SHP77 treated with DMSO at 0.1 percent for 48 hours (cell line): ENCODE results near the gene ANKS1A.
A peak's percentile ranks its signal among the peaks of the same experiment; 100 is the strongest.
"Not testable (repeated sequence)": the region's sequence is repeated elsewhere in the genome, so short reads cannot be mapped to it uniquely, and the experiment has no call there.

Experiments used
- DNase-seq: peaks from one replicate; lab custom pipeline; 2025; lab: John Stamatoyannopoulos, UW

Gene ANKS1A

DNA sequence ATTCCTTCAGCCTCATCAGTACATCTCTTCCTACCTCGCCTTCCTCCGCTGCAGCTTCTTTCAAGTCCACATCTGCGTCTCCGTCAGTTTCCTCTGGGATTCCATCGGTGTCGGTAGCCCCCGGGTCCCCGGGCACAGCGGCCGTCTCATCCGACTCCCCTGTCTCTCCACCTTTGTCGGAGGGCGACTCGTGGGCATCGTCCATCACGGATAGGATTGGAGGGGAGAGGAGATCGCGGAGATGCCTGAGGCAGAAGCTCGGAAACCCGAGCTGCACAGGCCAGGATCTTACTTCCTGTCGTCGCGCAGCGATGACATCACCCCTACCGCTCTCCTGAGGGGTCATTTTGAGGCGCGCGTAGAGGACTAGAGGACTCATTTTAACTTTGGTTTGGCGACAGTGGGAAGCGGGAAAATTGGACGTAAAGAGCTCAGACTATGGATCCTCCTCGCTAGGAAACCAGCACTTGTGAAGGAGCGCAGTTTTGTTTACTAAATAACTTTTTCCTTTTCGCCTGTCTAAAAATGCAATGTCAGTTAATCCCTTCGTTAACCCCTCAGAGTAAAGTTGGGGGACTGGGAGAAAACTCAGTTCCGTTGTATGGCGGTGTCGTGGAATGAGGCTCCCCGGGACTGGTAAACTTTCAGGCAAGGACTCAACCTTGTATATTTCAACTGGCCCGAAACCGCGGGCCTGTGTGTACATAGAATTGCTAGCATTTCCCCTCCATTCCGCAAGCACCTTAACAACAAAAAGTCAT lies 1.1 kb upstream of the ANKS1A start, which contains the start of gene TAF11:
Gene TAF11 (minus strand): TSS at position 290 of the 761 bp plus-strand sequence. CDS start 85 bp downstream, at position 205.
- peak; percentile 83 for DNase-seq

DNA sequence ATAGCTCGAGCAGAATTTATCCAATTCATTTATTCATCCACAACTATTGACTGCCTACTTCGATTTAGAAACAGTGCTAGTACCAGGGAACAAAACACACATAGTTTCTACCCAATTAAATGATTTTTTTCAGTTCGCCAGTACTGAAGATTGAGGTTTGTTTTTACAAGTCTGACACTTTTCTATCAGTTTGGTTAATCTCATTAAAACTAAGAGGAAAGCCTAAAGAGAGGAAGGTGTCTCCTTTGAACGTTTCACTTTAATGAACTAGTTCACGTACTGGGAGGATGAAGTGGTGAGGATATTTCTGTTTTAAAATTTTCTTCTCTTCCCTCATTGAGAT lies 570 bp upstream of the ANKS1A start:
- DNase-seq = no peak

DNA sequence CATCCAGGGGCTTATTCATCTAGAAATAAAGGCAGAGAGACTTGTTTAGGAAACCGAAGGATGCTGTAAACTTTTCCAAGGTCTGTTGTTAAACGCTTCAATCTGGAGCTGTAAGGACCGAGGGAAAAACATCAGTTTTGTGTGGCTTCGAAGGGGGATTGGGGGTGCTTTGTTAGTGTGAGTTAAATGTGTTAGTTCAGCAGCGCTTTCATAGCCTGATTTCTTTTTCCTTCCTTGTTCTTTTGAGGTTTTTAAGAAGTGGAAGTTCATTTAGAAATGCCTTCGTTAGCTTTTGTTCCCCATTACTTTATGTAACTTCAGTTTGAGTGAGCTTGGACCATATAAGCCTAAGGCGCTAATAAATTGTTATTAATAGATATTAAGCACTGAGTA lies 1.5 kb downstream of the ANKS1A start:
- DNase-seq = no peak

DNA sequence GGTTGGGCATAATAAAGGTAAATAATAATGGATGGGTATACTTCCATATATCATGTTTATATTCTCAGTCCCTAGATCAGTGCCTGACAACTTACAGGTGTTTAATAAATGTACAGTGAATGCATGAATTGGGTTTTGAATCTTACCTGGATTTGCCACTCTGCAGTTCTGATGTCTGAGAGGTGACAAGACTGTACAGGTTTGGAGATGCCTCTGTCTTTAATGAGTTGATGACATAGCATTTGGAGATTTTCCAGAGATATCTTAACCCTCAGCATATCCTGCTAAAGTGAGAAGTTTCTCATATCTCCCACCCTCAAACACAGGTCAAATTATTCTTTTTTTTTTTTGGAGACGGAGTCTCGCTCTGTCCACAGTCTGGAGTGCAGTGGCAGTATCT lies 2.2 kb downstream of the ANKS1A start:
- DNase-seq = no peak

DNA sequence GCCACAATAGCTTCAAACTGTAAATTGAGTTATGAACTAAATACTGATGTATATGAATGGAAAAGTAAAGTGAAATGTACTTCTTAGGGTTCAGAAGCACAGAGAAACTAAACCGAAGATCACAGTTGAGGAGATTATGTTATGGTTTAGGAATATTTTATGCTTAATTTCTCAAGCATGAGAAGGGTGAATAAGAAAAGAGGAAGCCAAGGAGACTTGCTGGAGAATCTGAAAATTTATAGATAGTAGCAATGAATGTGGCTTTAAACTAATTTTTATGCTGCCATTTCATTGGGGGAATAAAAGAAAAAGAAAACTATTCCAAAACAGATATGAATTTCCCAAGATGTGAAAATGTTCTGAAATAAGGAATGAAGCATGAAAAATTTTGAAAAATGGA lies 5.6 kb downstream of the ANKS1A start:
- no peak for DNase-seq

DNA sequence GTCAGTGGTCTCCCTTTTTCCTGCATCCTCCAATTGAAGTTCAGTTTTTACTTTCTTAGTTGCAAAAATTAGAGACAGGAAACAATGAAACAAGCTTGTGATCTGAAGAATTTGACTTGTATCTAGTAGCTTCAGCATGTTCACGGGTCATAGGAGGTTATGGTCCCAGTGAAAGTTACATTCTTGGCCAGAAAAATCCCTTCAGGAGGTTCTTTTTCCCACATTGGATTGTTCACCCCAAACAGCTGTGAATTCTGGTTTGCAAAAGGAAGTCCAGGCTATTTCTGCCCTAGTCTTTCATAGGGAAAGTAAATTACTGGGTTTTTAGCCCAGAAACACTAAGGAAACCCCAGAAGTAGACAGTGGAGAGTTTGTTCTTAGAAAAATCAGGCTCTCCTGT lies 8.1 kb downstream of the ANKS1A start:
- DNase-seq = no peak

DNA sequence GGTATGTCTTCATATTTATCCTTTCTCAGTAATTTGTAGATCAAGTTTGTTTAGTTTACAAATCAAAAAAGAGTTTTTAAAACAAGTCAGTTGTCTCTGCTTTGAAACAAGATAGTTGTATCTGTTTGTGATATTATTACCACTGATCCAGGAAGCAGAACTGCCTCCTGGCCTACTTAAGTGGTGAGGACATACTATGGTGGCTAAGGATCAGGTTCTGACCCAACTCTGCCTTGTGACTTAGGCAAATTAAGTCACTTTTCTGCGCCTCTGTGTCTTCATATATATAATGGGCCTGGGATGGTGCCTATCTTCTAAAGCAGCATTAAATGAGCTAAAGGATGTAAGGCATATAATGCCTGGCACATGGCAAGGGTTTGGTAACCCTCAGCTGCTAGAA lies 8.7 kb downstream of the ANKS1A start:
- DNase-seq = no peak

DNA sequence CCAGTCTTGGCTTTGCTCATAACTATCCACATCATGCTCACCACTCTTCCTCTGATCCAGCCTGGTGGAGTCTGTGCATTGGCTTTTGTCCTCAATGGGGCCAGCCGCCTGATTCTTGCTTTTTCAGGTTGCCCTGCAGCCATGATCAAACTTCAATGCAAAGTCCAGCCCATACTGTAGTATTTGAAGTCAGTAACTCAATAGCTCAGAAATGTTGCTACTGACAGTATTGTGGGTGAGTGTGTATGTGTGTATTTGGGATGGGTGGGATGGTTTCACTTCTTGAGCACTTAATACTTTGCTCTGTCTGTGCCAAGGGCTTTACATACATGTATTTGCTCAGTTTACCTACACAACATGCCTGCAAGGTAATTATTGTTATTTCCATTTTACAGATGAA lies 10.7 kb downstream of the ANKS1A start:
- not testable (repeated sequence) for DNase-seq

DNA sequence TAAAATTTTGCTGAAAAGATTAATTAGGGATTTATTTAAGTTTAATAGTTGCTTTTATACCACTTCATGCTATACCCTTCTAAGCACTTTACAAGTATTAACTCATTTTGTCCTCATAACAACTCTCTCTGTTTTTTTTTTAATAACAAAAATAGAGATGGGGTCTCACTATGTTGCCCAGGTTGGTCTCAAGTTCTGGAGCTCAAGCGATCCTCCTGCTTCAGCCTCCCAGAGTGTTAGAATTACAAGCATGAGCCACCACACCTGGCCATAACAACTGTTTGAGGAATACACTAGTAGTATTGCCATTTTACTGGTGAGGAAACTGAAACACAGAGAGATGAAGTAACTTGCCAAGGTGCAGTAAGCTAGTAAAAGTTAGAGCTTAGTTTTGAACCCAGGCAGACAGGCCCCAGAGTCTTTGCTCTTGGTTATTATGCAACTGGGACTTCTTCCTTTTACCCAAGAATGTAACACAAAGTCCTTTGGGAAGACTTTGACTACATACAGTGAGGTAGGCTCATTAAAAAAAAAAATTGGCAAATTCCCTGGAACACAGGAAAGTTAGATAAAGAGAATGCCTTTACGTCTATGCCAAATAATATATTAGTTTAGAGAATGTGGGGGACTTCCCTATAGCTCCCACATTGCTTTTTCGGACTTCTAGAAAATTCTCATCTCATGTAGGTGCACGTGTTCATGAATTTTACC lies 11.4 kb downstream of the ANKS1A start:
- DNase-seq = no peak

DNA sequence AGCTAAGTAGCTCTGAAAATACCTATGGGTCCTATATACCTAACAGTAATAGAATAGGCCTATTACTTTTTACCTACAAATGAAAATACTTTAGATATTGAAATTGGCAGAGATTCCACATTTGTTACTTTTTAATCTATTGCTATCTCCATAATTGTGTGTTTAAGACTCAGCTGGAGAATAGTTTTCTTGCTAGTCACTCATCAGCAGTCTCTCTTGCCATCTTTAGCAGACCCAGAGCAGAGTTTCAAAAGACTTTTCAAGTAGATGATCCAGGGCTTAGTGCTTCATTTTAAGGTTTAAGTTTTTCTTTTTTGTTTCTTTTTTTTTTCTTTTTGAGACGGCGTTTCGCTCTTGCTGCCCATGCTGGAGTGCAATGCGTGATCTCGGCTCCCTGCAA lies 12.9 kb downstream of the ANKS1A start:
- DNase-seq = no peak

DNA sequence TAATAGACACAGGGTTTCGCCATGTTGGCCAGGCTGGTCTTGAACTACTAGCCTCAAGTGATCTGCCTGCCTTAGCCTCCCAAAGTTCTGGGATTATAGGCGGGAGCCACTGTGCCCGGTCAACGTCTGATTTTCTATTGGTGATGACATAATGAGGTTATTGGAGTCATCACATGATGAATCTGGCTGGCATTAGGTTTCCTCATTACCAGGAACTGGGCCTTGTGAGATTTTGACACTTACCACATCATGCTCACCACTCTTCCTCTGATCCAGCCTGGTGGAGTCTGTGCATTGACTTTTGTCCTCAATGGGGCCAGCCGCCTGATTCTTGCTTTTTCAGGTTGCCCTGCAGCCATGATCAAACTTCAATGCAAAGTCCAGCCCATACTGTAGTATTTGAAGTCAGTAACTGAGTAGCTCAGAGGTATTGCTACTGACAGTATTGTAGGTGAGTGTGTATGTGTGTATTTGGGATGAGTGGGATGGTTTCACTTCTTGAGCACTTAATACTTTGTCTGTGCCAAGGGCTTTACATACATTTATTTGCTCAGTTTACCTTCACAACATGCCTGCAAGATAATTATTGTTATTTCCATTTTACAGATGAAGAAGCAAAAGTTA lies 16.0 kb downstream of the ANKS1A start:
- DNase-seq = no peak

DNA sequence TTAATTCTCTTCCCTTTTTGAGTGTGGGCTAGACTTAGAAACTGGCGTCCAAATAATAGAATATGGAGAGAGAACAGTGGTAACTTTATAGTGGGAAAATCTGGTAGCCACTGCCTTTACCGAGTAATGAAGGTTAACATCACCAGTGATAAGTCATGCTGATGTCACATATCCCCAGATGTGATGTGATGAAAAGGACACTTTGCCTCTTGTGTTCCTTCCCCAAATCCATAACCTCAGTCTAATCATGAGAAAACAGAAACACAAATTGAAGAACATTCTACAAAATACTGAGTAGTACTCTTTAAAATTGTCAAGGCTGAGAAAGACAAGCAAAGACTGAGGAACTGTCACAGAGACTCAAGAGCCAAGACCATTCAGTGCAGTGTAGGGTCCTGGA lies 17.8 kb downstream of the ANKS1A start:
- DNase-seq = no peak

DNA sequence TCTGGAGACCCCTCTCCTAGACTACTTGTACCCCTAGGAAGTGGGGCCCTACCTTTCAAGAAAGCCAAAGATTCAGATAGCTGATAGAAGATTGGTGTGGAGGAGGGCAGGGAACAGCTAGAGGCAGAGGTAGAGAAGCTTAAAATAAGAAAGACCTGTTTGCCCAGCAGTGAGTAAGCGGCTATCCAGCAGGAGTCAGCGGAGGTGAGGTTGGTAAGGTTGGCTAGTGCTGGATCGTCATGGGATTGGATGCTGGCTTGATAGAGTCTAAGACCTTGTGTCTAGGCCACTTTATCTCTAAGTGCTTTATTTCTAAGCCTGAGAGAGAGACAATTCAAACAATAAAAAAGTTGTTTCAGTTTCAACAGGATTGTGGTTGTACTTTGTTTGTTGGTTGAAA lies 19.1 kb downstream of the ANKS1A start:
- no peak for DNase-seq

DNA sequence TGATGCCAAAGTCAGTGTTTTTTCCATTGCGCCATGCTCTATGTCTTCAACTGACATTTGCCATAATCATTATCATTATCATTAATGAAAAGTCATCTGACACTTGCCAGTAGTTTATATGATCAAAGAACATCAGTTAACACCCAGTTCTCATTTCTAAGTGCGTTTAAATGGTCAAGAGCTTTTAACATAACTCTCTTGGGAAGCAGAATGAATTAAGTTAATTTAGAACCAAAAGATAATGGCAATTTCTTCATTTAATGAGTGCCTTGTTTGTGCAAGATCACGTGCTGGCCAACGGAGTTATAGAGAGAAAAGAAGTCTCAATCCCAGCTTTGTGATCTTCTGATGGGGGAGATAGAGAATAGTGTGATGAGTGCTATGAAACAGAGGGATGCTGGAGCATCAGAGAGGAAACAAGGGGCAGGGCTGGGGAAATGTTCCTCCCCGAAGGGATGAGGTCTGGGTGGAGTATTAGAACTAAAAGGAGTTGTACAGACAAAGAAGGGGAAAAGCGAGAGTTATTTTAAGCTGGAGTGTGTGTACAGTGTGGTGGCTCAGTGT lies 20.3 kb downstream of the ANKS1A start:
- DNase-seq = no peak

DNA sequence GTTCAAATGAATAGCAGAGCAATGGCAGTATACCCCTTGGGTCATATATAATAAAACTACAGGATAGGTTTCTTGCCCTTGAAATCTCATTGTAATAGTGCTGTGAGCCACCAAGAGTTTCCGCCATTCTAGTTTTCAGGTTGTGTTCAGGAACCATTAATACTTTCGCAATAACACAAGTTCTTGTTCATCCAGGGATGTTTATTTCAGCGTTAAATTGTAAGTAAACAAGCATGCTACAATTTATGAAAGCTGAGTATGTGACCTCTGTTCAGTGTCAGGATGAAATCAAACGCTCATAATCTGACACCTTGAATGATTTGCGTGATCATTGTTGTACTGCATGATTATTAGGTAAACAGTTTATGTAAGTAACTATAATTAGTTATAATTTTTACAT lies 22.8 kb downstream of the ANKS1A start:
- no peak for DNase-seq

DNA sequence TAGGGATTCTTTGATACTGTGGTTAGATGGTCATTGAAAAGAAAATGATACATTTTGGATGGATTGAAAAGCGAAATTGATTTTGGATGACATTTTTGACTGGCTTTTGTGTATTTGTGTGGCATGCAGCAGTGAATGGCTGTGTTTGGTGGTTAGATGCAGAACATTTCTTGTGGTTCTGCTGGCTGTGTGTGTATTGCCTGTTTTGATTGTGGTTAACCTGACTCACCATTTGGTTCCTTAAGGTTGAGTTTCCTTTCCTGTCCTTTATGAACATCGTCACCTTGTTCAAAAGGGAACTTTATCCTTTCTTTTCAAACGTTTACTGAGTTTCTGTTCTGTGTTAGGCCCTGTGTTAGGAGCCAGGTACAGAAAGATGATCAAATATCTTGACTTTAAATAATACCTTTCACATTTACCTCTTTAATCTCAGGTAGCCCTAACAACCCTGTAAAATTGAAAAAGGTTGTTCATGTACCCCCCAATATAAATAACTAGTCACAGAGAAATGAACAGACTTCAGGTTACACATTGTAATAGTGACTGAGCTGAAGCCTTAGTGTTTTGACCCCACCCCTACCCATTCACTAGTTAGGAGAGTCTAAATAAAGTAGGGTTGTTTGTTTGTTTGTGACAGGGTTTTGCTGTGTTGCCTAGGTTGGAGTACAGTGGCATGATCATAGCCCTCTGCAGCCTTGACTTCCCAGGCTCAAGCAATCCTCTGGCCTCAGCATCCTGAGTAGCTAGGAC lies 23.8 kb downstream of the ANKS1A start:
- DNase-seq = no peak

DNA sequence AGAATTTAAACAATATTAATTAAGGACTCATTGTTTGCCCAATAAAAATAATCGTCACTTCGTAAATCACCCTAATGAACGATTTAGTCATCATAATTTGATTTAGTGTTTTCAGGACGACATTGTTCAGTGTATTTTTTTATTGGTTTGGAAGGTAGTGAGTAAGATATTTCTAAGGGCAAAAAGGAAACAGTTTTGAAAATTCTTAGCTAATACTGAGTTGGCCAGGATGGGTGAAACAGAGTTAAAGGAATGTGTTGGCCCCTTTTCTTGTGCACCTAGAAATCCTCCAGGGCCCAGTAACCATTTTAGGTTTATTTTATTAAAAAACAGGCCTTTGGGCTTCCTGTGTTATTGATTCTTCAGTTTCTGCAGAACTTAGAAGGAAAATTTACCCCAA lies 25.3 kb downstream of the ANKS1A start:
- no peak for DNase-seq

DNA sequence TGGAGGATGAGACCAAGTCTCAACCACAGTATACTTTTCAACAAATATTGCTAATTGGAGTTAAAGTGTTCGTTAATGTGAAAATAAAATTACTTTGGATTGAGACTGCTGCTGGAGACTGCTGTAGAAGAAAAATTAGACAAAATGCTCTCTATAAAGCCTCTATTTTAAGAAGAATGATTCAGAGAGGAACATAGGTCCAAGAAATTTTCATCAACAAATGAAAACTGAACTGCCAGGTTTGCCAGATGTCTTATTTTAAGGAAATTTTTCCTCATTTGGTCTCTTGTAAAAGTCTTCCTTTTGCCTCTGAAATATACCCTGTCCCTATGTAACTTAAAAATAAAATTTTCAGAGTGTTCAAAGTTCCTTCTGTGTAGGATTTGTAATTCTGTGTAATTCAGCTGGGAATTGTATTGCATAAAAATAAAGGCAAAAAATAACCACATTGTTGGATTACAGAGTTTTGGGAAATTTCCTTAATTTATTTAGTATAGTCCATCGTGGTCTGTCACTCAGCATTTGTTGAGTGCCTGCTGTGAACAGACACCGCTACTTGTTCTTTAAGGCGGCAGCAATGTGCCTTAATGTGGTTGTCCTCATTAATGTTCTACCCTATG lies 27.4 kb downstream of the ANKS1A start:
- no peak for DNase-seq

DNA sequence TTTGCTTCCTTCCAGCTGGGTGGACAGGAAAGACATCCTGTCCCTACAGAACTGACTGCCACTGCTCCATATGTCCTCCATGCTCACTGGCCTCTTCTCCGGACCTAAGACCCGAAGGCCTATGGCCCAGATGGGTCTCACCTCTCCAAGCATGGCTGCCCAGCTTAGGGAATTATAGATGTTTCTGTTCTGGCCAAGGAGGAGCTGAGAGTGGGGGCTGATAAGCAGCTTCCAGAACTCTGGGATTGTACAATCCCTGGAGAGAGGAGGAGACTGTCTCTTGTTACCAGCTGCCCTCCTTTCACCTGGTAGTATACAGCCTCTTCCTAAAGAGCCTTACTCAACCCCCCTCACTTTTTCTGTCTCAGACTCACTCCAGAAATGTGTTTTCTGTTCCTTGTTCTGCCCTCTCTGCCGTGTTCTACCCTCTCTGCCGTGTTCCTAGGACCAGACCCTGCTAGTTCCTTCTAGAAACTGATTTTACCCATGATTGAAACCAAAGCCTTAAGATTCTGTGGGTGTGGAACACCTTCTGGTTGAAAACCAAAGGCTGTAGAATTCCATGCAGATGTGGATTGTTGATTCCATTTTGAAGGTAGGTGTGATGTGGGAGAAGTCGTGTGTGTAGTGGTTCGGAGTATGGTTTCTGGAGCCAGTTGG lies 28.7 kb downstream of the ANKS1A start:
- no peak for DNase-seq

DNA sequence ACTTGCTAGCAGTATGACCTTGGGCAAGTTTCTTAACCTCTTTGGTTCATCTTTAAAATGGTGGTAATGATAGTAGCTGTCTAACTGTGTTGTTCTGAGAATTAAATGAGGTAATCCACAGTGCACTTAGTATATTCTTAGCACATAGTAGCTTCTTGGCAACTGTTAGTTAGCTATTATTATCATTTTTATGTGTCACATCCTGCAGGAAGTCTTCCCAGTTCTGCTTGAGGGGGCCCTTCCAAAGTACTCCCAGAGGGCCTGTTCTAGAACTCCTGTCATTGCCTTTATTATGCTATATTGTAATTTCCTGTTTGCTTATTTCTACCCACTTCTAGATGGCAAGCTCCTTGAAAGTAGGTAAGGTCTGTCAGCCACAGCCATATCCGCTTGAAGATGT lies 30.6 kb downstream of the ANKS1A start:
- DNase-seq = no peak

DNA sequence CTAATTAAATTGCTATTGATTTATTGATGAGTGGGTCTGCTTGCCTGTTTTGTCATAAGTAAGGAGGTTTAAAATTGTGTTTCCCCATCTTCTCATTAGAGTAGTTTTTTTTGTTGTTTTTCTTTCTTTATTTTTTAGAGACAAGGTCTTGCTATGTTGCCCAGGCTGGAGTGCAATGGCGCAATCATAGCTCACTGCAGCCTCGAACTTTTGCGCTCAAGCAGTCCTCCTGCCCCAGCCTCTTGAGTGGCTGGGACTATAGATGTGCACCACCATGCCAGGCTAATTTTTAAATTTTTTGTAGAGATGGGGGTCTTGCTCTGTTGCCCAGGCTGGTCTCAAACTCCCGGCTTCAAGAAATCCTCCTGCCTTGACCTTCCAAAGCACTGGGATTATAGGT lies 31.0 kb downstream of the ANKS1A start:
- DNase-seq = no peak
